Activated CD8-positive, alpha-beta memory T cell treated with anti-CD3 and anti-CD28 coated beads for 4 hours (primary cell): ENCODE measurements around the gene ANKRD44.

ENCODE experiments used
- DNase-seq, 2 donors: peaks; one replicate each; pipeline ENCODE4 v3.0.0-alpha.2; 2020; ENCODE audit warnings: low read depth in 2 of 2

Gene ANKRD44

GRCh38 chr2:197208024-197208423 is 102.6 kb downstream of the ANKRD44 start:
- DNase-seq: no peak

GRCh38 chr2:197207598-197207997 is 103.0 kb downstream of the ANKRD44 start:
- DNase-seq: no peak

- no peak for DNase-seq
Measured at GRCh38 chr2:197207106-197207505, 103.5 kb downstream of the ANKRD44 start.

GRCh38 chr2:197205585-197206215 is 104.9 kb downstream of the ANKRD44 start:
- peak; percentile 35 to 39 for DNase-seq

- DNase-seq: no peak
Measured at GRCh38 chr2:197204519-197205250, 105.9 kb downstream of the ANKRD44 start.

- DNase-seq: no peak
Measured at GRCh38 chr2:197201874-197202273, 108.7 kb downstream of the ANKRD44 start.

- no peak for DNase-seq
Measured at GRCh38 chr2:197200762-197201058, 109.9 kb downstream of the ANKRD44 start.

- DNase-seq: no peak
Measured at GRCh38 chr2:197200051-197200761, 110.4 kb downstream of the ANKRD44 start.

- DNase-seq: peak; percentile 62 to 78
Measured at GRCh38 chr2:197198890-197199289, 111.7 kb downstream of the ANKRD44 start.

GRCh38 chr2:197197895-197198311 is 112.7 kb downstream of the ANKRD44 start:
- DNase-seq: no peak

GRCh38 chr2:197196541-197197180 is 113.9 kb downstream of the ANKRD44 start:
- no peak for DNase-seq

- no peak for DNase-seq
Measured at GRCh38 chr2:197195518-197195917, 115.1 kb downstream of the ANKRD44 start.

- DNase-seq: no peak
Measured at GRCh38 chr2:197191940-197192322, 118.6 kb downstream of the ANKRD44 start.

- DNase-seq: no peak
Measured at GRCh38 chr2:197191177-197191939, 119.2 kb downstream of the ANKRD44 start.

- DNase-seq: no peak
Measured at GRCh38 chr2:197190100-197190432, 120.5 kb downstream of the ANKRD44 start.

- no peak for DNase-seq
Measured at GRCh38 chr2:197189426-197190099, 121.0 kb downstream of the ANKRD44 start.

- no peak for DNase-seq
Measured at GRCh38 chr2:197185676-197186075, 124.9 kb downstream of the ANKRD44 start.

- DNase-seq: no peak
Measured at GRCh38 chr2:197184959-197185586, 125.5 kb downstream of the ANKRD44 start.

GRCh38 chr2:197183355-197183754 is 127.2 kb downstream of the ANKRD44 start:
- no peak for DNase-seq

- no peak for DNase-seq
Measured at GRCh38 chr2:197182668-197183067, 127.9 kb downstream of the ANKRD44 start.

GRCh38 chr2:197181491-197181890 is 129.1 kb downstream of the ANKRD44 start:
- no peak for DNase-seq
